Neural progenitor cell (in vitro differentiated cells): ENCODE measurements around the gene CRISP1. TPM values are rescaled to one million over a fixed set of nuclear protein-coding genes. Genes with fewer than 3 reads are reported as not detected.
A peak's percentile ranks its signal among the peaks of the same experiment; 100 is the strongest.

Experiments used
- DNase-seq: peaks from one replicate; pipeline ENCODE4 v3.0.0-alpha.2; 2016; ENCODE audit warnings: low spot score
- H2AFZ ChIP-seq: fragments of 200-600 bp; sonication (generic); replicated peaks from 2 replicates; pipeline ENCODE4 v1.6.1; 2016; ENCODE audit warnings: antibody characterized with exemption
- H3F3A ChIP-seq: fragments of 200-600 bp; sonication (generic); 2 replicates; pipeline ENCODE4 v1.6.1; 2016; ENCODE audit warnings: antibody characterized with exemption, low read depth
- H3K27ac ChIP-seq: fragments of 200-600 bp; sonication (generic); 2 replicates; pipeline ENCODE4 v1.5.1; 2016; ENCODE audit warnings: mild to moderate bottlenecking
- H3K27me3 ChIP-seq: fragments of 200-600 bp; sonication (generic); 2 replicates; pipeline ENCODE4 v1.6.1; 2016; ENCODE audit warnings: mild to moderate bottlenecking, moderate library complexity
- H3K36me3 ChIP-seq: fragments of 200-600 bp; sonication (generic); 2 replicates; pipeline ENCODE4 v1.5.1; 2016
- H3K4me1 ChIP-seq: fragments of 200-600 bp; sonication (generic); 2 replicates; pipeline ENCODE4 v1.6.1; 2016; ENCODE audit warnings: mixed run types
- H3K4me2 ChIP-seq: fragments of 200-600 bp; sonication (generic); 2 replicates; pipeline ENCODE4 v1.6.1; 2016
- H3K4me3 ChIP-seq: fragments of 200-600 bp; sonication (generic); 2 replicates; pipeline ENCODE4 v1.5.1; 2016
- H3K79me2 ChIP-seq: fragments of 200-600 bp; sonication (generic); 2 replicates; pipeline ENCODE4 v1.6.1; 2016; ENCODE audit warnings: low read depth
- H3K9ac ChIP-seq: fragments of 200-600 bp; sonication (generic); 2 replicates; pipeline ENCODE4 v1.6.1; 2016
- H3K9me3 ChIP-seq: fragments of 200-600 bp; sonication (generic); 2 replicates; pipeline ENCODE4 v1.5.1; 2016; ENCODE audit warnings: low read depth
- H4K20me1 ChIP-seq: fragments of 200-600 bp; sonication (generic); 2 replicates; pipeline ENCODE4 v1.6.1; 2016; ENCODE audit warnings: low read depth
- H3K27ac Mint-ChIP-seq: 3 replicates; pipeline ENCODE4 v1.8.0; 2021; ENCODE audit warnings: mixed read lengths
- H3K27me3 Mint-ChIP-seq: 2 replicates; pipeline ENCODE4 v1.8.0; 2022; ENCODE audit warnings: low read depth, mild to moderate bottlenecking, inconsistent platforms, moderate library complexity, mixed read lengths; ENCODE audit not compliant: insufficient read depth
- H3K36me3 Mint-ChIP-seq: 3 replicates; pipeline ENCODE4 v1.8.0; 2021; ENCODE audit warnings: mixed read lengths
- H3K4me1 Mint-ChIP-seq: 3 replicates; pipeline ENCODE4 v1.8.0; 2021; ENCODE audit warnings: mixed read lengths
- H3K4me3 Mint-ChIP-seq: 3 replicates; pipeline ENCODE4 v1.8.0; 2021; ENCODE audit warnings: mild to moderate bottlenecking, moderate library complexity, mixed read lengths
- H3K9me3 Mint-ChIP-seq: 3 replicates; pipeline ENCODE4 v1.8.0; 2020; ENCODE audit warnings: mixed read lengths
- EZH2 ChIP-seq: fragments of 200-600 bp; sonication (generic); IDR thresholded peaks from 2 replicates; pipeline ENCODE4 v1.6.1; 2017; ENCODE audit warnings: antibody characterized with exemption, mild to moderate bottlenecking, moderate library complexity
- EZH2phosphoT487 ChIP-seq: fragments of 200-600 bp; sonication (generic); IDR thresholded peaks from 2 replicates; pipeline ENCODE4 v1.6.1; 2017; ENCODE audit warnings: antibody characterized with exemption
- total RNA-seq: library from RNA; depleted of rRNA; stranded (reverse); fragments of >200 nt; gene quantifications from 2 replicates; pipeline ENCODE4 v1.2.3, GENCODE V29; 2015; ENCODE audit warnings: low replicate concordance
- TF ChIP-seq, protein P1 (sequence below): fragments of 200-600 bp; sonication (generic); IDR thresholded peaks from 2 replicates; pipeline ENCODE4 v1.5.1; 2017; ENCODE audit warnings: antibody characterized with exemption, mild to moderate bottlenecking

CRISP1 gene
- total RNA-seq, 1 donor from 2014 or later = not detected

DNA sequence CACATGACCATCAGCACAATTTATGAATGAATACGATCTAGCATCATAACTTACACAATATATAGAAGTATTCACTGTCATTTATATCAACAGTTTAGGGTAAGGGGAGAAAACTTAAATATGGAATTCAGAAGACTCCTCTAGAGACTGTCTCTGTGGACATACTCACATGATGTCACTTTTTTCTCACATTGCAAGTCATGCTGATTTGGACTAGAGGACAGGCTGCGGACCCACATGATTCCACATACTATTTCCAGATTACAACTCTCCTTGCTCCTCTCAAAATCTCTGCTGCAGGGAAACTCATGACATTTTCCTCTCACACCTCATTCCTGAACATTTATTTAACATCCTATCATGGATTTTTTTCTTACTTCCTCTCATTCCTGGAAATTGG, 13.4 kb downstream of the CRISP1 start:
- Histone ChIP-seq H3K4me3 (no peak overlapping the region), H3F3A (no peaks in the 10 kb centered on the region), H3K9ac (no peak overlapping the region), H3K4me1 (no peaks in the 10 kb centered on the region), H4K20me1 (no peaks in the 10 kb centered on the region), H3K27me3 (no peaks in the 10 kb centered on the region), H2AFZ (no peak overlapping the region), H3K27ac (no peak overlapping the region), H3K4me2 (no peak overlapping the region), H3K9me3 (no peaks in the 10 kb centered on the region), H3K36me3 (no peaks in the 10 kb centered on the region), H3K79me2 (no peaks in the 10 kb centered on the region)
- TF ChIP-seq EZH2 = no peak
- Mint-ChIP-seq H3K9me3 (peaks cover 2% of the 10 kb centered on the region), H3K36me3 (no peaks in the 10 kb centered on the region), H3K27ac (no peak overlapping the region), H3K4me3 (no peak overlapping the region), H3K4me1 (peaks cover 5% of the 10 kb centered on the region), H3K27me3 (no peaks in the 10 kb centered on the region)
- no peak for DNase-seq

DNA sequence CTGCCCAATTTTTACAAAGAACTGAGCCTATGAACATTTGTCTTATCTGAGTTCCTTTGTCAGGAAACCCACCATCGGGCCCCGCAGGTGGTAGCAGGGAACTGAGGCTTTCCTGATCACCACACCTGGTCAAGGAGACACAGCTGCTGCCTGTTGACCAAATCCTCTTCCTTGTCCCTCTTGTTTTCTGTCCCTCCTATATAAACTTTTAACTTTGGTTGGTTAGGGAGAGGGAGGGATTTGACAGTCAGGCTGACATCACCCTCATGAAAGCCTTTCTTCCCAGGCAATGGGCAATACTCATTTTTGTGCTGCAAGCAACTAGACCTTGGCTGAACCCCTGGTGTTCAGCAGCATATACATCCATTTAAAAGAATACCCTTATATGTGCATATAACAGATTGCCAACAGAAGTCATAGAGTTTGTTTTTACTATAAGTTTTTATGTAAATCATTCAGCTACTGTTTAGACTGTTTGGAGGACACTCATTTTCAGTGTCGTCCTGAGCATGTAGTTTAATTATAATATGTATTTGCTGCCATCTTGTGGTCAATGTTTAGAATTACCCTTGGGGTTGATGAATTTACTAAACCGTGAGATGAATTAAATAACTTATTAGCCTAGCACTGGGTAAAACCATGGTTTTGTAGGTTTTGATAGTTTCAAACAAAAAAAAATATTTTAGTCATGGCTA, 17.0 kb downstream of the CRISP1 start:
- H3K9ac ChIP-seq = no peak overlapping the region
- no peaks in the 10 kb centered on the region for H3K4me1 ChIP-seq
- no peak overlapping the region for H3K4me3 ChIP-seq
- no peaks in the 10 kb centered on the region for H3K79me2 ChIP-seq
- no peak overlapping the region for H2AFZ ChIP-seq
- H3K9me3 ChIP-seq = no peaks in the 10 kb centered on the region
- H3K36me3 ChIP-seq = no peaks in the 10 kb centered on the region
- H4K20me1 ChIP-seq = no peaks in the 10 kb centered on the region
- peaks cover 13% of the 10 kb centered on the region for H3K4me1 Mint-ChIP-seq
- no peak overlapping the region for H3K4me2 ChIP-seq
- H3K27me3 ChIP-seq = no peaks in the 10 kb centered on the region
- H3K4me3 Mint-ChIP-seq = no peak overlapping the region
- no peak overlapping the region for H3K27ac ChIP-seq
- no peak for TF ChIP-seq EZH2phosphoT487
- TF ChIP-seq, protein P1, sequence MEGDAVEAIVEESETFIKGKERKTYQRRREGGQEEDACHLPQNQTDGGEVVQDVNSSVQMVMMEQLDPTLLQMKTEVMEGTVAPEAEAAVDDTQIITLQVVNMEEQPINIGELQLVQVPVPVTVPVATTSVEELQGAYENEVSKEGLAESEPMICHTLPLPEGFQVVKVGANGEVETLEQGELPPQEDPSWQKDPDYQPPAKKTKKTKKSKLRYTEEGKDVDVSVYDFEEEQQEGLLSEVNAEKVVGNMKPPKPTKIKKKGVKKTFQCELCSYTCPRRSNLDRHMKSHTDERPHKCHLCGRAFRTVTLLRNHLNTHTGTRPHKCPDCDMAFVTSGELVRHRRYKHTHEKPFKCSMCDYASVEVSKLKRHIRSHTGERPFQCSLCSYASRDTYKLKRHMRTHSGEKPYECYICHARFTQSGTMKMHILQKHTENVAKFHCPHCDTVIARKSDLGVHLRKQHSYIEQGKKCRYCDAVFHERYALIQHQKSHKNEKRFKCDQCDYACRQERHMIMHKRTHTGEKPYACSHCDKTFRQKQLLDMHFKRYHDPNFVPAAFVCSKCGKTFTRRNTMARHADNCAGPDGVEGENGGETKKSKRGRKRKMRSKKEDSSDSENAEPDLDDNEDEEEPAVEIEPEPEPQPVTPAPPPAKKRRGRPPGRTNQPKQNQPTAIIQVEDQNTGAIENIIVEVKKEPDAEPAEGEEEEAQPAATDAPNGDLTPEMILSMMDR = peak; percentile 74
- H3K36me3 Mint-ChIP-seq = no peaks in the 10 kb centered on the region
- H3K9me3 Mint-ChIP-seq = peaks cover 2% of the 10 kb centered on the region
- peak; percentile 83 for DNase-seq
- H3F3A ChIP-seq = no peaks in the 10 kb centered on the region
- H3K27me3 Mint-ChIP-seq = no peaks in the 10 kb centered on the region
- no peak overlapping the region for H3K27ac Mint-ChIP-seq

DNA sequence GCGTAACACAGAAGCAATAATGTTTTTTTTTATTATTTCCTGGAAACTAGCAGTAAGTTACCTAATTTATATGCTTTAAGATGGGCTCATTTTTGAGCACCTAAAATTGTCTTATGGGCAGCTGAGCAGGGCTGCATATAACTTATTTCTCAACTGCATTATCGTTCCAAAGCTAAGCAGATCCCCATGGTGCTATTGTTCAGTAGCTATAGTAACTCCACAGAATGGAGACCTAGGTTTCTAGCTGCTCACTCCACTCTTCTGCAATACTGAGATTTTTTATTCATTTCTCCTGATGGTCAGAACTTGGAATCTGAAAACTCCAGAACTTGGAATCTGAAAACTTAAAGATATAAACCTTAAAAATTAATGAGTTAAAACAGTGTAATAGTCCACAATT, 18.7 kb downstream of the CRISP1 start:
- Mint-ChIP-seq H3K36me3 (no peaks in the 10 kb centered on the region), H3K9me3 (peaks cover 2% of the 10 kb centered on the region), H3K4me1 (peaks cover 13% of the 10 kb centered on the region), H3K27me3 (no peaks in the 10 kb centered on the region), H3K27ac (peak overlapping the region; percentile 90), H3K4me3 (no peak overlapping the region)
- Histone ChIP-seq H3K4me2 (no peak overlapping the region), H4K20me1 (no peaks in the 10 kb centered on the region), H2AFZ (no peak overlapping the region), H3K4me1 (no peaks in the 10 kb centered on the region), H3K79me2 (no peaks in the 10 kb centered on the region), H3K9me3 (no peaks in the 10 kb centered on the region), H3K36me3 (no peaks in the 10 kb centered on the region), H3K27ac (no peak overlapping the region), H3K27me3 (no peaks in the 10 kb centered on the region), H3F3A (no peaks in the 10 kb centered on the region), H3K9ac (no peak overlapping the region), H3K4me3 (no peak overlapping the region)
- no peak for TF ChIP-seq EZH2
- TF ChIP-seq, protein P1 = no peak
- TF ChIP-seq EZH2phosphoT487 = no peak
- DNase-seq = peak; percentile 15

DNA sequence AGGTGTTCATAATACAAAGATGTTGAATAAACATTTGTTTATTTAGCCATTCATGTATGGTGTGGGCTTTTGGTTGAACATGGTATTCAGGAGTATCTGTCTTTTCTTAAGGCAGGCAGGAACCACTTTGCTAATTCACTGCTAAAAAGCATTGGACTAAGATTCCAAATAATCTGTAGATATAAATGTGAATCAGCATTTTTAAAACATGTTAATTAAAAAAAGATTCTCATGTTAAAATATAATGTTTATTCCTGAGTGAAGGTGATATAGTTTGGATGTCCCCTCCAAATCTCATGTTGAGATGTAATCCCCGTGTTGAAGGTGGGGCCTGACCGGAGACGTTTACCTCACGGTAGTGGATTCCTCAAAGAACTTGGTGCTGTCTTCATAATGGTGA, 19.3 kb downstream of the CRISP1 start:
- H4K20me1 ChIP-seq = no peaks in the 10 kb centered on the region
- no peaks in the 10 kb centered on the region for H3K27me3 ChIP-seq
- no peaks in the 10 kb centered on the region for H3K4me1 ChIP-seq
- no peak overlapping the region for H3K4me3 ChIP-seq
- no peaks in the 10 kb centered on the region for H3K9me3 ChIP-seq
- TF ChIP-seq, protein P1 = no peak
- no peak for TF ChIP-seq EZH2
- TF ChIP-seq EZH2phosphoT487 = no peak
- H3F3A ChIP-seq = no peaks in the 10 kb centered on the region
- H2AFZ ChIP-seq = no peak overlapping the region
- peak overlapping the region; percentile 90 for H3K27ac Mint-ChIP-seq
- H3K9ac ChIP-seq = no peak overlapping the region
- no peaks in the 10 kb centered on the region for H3K36me3 Mint-ChIP-seq
- H3K27ac ChIP-seq = no peak overlapping the region
- H3K36me3 ChIP-seq = no peaks in the 10 kb centered on the region
- no peak overlapping the region for H3K4me3 Mint-ChIP-seq
- no peak overlapping the region for H3K4me2 ChIP-seq
- peaks cover 13% of the 10 kb centered on the region for H3K4me1 Mint-ChIP-seq
- no peak for DNase-seq
- H3K79me2 ChIP-seq = no peaks in the 10 kb centered on the region
- H3K27me3 Mint-ChIP-seq = no peaks in the 10 kb centered on the region
- H3K9me3 Mint-ChIP-seq = peaks cover 2% of the 10 kb centered on the region
